ENCODE data around the gene SIPA1. TPM values are rescaled to one million over a fixed set of nuclear protein-coding genes. Genes with fewer than 3 reads are reported as not detected.

The SIPA1 gene
- total RNA-seq, 1 experiment from 2014 or later: 52.7 TPM

- Histone ChIP-seq H3K4me3 (ENCODE audit: insufficient read depth, low read depth, low read length) (no peak overlapping the region), H3K27me3 (ENCODE audit: control insufficient read depth, insufficient read depth, low read length) (no peaks in the 10 kb centered on the region), H3K36me3 (replicated peaks; ENCODE audit: control insufficient read depth, insufficient read depth, low read length) (peaks cover 4% of the 10 kb centered on the region)
- no peak for DNase-seq
Measured at GRCh38 chr11:65599216-65599954, 38.5 kb upstream of the SIPA1 start.

DNA sequence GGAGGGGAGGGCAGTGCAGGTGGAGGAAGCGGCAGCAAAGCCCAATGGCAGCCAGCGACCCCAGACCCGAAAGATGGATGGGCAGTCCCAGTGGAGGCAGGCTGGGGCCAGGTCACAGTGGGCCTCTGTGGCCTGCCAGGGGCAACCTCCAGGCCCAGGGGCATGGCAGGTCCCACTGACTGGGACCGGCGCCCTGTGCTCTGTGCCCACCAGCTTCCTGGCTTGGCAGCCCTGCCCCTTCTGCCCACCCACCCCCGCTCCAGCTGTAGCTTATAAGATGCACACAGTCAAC is 38.0 kb upstream of the SIPA1 start:
- DNase-seq: no peak
- Histone ChIP-seq H3K27me3 (ENCODE audit: control insufficient read depth, insufficient read depth, low read length) (no peaks in the 10 kb centered on the region), H3K36me3 (replicated peaks; ENCODE audit: control insufficient read depth, insufficient read depth, low read length) (peaks cover 8% of the 10 kb centered on the region), H3K4me3 (ENCODE audit: insufficient read depth, low read depth, low read length) (no peak overlapping the region)

DNA sequence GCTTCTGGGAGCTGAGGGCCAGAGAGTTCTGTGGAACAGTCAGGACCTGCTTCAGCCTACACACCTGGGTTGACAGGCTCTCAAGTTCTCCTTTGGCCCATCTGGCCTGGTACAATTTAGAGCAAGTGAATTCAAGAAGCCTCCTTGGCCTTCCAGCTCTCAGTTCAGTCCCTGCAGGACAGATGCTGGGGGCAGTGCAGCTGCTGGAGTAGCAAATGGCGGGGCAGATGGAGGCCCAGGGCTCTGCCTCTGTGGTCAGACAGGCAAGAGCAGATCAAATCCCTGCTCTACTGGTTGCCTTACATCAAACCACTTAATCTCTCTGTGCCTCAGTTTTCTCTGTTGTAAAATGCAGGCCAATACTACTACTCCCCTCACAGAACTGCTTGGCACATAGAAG is 33.6 kb upstream of the SIPA1 start:
- H3K36me3 ChIP-seq (replicated peaks; ENCODE audit: control insufficient read depth, insufficient read depth, low read length): peaks cover 12% of the 10 kb centered on the region
- H3K4me3 ChIP-seq (ENCODE audit: insufficient read depth, low read depth, low read length): no peak overlapping the region
- no peak for DNase-seq
- no peaks in the 10 kb centered on the region; the same call in 1 of the 2 replicates for H3K27me3 ChIP-seq (ENCODE audit: control insufficient read depth, insufficient read depth, low read length)

DNA sequence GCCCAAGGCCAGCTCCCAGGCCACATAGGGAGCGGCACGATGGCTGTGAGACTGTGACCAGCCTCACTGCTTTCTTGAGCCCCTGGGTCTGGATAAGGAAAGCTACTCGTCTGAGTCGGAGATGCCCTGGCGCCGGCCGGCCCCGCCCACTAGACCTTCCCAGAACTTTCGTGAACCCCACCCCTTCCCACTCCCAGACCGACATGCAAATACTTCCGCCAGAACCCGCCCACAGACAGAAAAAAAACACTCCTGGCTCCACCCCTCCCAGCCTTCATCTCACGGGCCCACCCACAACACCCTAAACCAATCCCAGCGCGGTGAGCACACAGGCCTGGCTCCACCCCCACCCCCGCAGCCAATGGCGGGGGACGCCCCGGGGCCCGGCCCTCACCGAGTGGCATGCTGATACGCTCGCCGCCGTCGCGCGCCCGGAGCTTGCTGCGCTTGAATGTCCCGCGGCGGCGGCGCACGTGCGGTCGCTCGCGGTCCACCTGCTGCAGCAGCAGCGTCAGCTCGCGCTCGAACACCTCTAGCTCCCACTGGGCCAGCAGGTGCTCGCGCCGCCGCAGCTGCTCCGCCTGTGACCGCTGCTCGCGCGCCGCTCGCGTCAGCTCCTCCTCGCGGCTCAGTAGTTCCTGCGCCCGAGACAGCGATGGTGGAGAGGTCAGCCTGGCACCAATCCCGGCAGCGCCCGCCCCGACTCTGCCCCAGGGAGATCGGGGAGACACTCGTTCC is 30.9 kb upstream of the SIPA1 start:
- DNase-seq: peak; percentile 100
- Histone ChIP-seq H3K27me3 (ENCODE audit: control insufficient read depth, insufficient read depth, low read length) (no peaks in the 10 kb centered on the region; the same call in 1 of the 2 replicates), H3K36me3 (replicated peaks; ENCODE audit: control insufficient read depth, insufficient read depth, low read length) (peaks cover 12% of the 10 kb centered on the region), H3K4me3 (ENCODE audit: insufficient read depth, low read depth, low read length) (peak overlapping the region; percentile 51)

GRCh38 chr11:65607614-65608426 is 30.1 kb upstream of the SIPA1 start:
- no peaks in the 10 kb centered on the region; the same call in 1 of the 2 replicates for H3K27me3 ChIP-seq (ENCODE audit: control insufficient read depth, insufficient read depth, low read length)
- H3K4me3 ChIP-seq (ENCODE audit: insufficient read depth, low read depth, low read length): peak overlapping the region; percentile 51
- no peak for DNase-seq
- H3K36me3 ChIP-seq (replicated peaks; ENCODE audit: control insufficient read depth, insufficient read depth, low read length): peaks cover 12% of the 10 kb centered on the region

- H3K27me3 ChIP-seq (ENCODE audit: control insufficient read depth, insufficient read depth, low read length): no peaks in the 10 kb centered on the region; the same call in 1 of the 2 replicates
- H3K36me3 ChIP-seq (replicated peaks; ENCODE audit: control insufficient read depth, insufficient read depth, low read length): peaks cover 12% of the 10 kb centered on the region
- no peak overlapping the region for H3K4me3 ChIP-seq (ENCODE audit: insufficient read depth, low read depth, low read length)
- no peak for DNase-seq
Measured at GRCh38 chr11:65609229-65609628, 28.7 kb upstream of the SIPA1 start.

- no peaks in the 10 kb centered on the region; the same call in 1 of the 2 replicates for H3K27me3 ChIP-seq (ENCODE audit: control insufficient read depth, insufficient read depth, low read length)
- peaks cover 8% of the 10 kb centered on the region for H3K36me3 ChIP-seq (replicated peaks; ENCODE audit: control insufficient read depth, insufficient read depth, low read length)
- no peak overlapping the region for H3K4me3 ChIP-seq (ENCODE audit: insufficient read depth, low read depth, low read length)
- DNase-seq: no peak
Measured at GRCh38 chr11:65609665-65610064, 28.2 kb upstream of the SIPA1 start.

DNA sequence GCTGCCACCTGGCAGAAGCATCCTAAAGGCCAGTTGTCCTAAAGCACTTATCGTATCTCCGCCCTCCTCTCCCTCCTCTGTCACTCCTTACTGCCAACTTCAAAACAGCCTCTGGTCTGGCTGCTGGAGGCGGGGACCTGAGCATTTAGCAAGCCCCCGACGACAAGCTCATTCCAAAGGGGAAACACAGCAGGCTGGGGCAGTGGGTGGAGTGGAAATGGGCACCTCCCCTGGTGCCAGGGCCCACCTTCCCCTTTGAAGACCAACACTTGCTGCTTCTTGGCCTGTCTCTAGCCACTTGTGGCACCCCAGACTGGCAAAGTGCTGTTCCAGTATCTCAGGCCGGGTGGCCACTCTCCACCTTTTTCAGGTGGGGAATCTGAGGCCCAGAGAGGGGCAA is 27.5 kb upstream of the SIPA1 start:
- H3K27me3 ChIP-seq (ENCODE audit: control insufficient read depth, insufficient read depth, low read length): no peaks in the 10 kb centered on the region; the same call in 1 of the 2 replicates
- H3K4me3 ChIP-seq (ENCODE audit: insufficient read depth, low read depth, low read length): no peak overlapping the region
- H3K36me3 ChIP-seq (replicated peaks; ENCODE audit: control insufficient read depth, insufficient read depth, low read length): peaks cover 3% of the 10 kb centered on the region
- DNase-seq: no peak

DNA sequence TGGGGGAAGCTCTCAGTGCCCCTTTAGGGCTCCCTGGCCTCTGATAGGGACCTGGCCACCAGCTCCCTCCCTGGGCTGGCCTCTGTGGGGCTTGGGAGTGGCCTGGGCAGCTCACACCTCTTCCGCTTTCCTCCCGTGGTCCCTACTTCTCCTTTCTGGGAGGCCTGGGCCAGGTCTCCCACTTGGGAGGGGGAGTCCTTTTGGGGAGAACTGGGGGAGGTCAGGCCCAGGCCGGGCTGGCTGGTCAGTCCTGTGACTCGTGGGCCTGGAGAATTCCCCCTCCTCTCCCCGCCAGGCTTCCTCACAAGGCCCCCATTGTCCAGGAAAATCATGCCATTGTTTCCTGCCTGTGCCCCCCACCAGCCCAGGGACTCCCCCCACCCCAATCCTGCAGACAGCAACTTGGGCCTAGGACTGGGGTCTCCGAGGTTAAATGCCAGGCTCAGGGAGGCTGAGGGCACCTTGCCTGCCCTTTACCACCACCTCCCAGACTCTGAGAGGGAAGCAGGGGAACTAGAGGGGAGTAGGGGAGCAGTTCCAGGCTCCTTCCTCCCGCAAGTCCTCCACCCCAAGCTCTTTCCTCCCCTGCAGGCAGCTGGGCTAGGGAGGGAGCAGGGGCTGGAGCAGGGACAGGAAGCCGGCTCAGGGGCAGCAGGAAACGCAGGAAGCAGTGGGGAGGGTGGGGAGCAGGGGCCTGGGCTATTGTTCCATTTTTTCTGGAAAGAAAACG is 26.7 kb upstream of the SIPA1 start:
- Histone ChIP-seq H3K4me3 (ENCODE audit: insufficient read depth, low read depth, low read length) (no peak overlapping the region), H3K27me3 (ENCODE audit: control insufficient read depth, insufficient read depth, low read length) (no peaks in the 10 kb centered on the region; the same call in 1 of the 2 replicates), H3K36me3 (replicated peaks; ENCODE audit: control insufficient read depth, insufficient read depth, low read length) (no peaks in the 10 kb centered on the region; the same call in none of the 2 replicates)
- peak; percentile 70 for DNase-seq

- Histone ChIP-seq H3K36me3 (replicated peaks; ENCODE audit: control insufficient read depth, insufficient read depth, low read length) (peaks cover 1% of the 10 kb centered on the region), H3K27me3 (ENCODE audit: control insufficient read depth, insufficient read depth, low read length) (no peaks in the 10 kb centered on the region; the same call in 1 of the 2 replicates), H3K4me3 (ENCODE audit: insufficient read depth, low read depth, low read length) (no peak overlapping the region)
- no peak for DNase-seq
Measured at GRCh38 chr11:65611758-65612603, 25.9 kb upstream of the SIPA1 start.

DNA sequence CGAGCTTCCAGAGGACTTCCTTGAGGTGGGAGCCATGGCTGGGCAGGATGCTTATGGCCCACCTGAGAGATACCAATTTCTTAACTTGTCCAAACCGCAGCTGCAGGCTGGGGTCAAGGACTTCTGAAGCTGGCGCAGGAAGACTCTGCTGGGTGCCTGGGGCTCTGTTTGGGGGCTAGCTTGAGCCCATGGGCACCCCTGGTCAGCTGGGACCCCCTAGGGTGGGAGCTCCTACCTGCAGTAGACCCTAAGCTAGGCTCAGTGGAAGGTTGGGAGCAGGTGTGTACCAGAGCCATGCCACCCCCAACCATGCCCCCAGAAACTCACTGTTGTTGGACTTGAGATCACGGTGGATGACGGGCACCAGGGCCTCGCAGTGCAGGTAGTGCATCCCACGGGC is 25.2 kb upstream of the SIPA1 start:
- peaks cover 9% of the 10 kb centered on the region for H3K36me3 ChIP-seq (replicated peaks; ENCODE audit: control insufficient read depth, insufficient read depth, low read length)
- DNase-seq: no peak
- no peaks in the 10 kb centered on the region; the same call in 1 of the 2 replicates for H3K27me3 ChIP-seq (ENCODE audit: control insufficient read depth, insufficient read depth, low read length)
- no peak overlapping the region for H3K4me3 ChIP-seq (ENCODE audit: insufficient read depth, low read depth, low read length)

DNA sequence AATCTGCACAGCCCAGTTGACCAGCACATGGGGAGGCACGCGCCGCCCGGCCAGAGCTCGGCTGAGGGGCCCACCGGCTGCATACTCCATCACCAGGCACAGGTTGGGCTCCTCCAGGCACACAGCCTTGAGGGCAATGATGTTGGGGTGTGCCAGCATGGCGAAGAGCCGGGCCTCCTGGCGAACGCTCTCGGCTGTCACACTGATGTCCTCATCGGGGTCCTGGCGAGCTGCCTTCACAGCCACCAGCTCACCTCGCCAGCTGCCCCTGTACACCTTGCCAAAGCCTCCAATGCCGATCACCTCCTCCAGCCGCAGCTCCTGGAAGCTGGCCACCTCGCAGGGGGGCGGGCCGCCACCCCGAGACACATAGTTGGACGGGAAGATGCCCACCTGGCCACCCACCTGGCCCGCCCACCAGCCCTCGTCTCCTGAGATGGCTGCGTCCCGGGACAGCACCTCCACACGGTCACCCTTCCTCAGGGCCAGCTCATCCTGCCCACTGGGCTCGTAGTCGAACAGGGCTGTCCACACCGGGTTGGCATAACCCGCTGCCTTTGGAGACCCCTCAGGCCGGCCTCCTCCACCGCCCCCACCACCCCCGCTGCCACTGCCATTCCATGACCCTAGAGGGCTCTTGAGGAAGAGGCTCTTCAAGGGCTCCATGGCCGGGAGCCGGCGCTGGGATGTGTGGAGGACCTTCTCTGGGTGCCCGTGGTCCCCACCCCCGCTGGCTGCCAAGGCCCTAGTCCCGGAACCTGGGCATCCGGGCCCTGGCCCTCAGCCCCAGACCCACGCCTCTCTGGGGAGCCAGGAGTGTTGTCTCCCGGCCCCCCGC is 24.6 kb upstream of the SIPA1 start:
- Histone ChIP-seq H3K36me3 (replicated peaks; ENCODE audit: control insufficient read depth, insufficient read depth, low read length) (peaks cover 12% of the 10 kb centered on the region), H3K4me3 (ENCODE audit: insufficient read depth, low read depth, low read length) (peak overlapping the region; percentile 95), H3K27me3 (ENCODE audit: control insufficient read depth, insufficient read depth, low read length) (no peaks in the 10 kb centered on the region; the same call in 1 of the 2 replicates)
- DNase-seq: no peak

All from H7 (cell line).